GM03348 (cell line): ENCODE results near the gene DDX10.

Source experiments
- DNase-seq: peaks from one replicate; pipeline ENCODE4 v3.0.0; 2012; ENCODE audit warnings: low spot score

DDX10 gene

DNA sequence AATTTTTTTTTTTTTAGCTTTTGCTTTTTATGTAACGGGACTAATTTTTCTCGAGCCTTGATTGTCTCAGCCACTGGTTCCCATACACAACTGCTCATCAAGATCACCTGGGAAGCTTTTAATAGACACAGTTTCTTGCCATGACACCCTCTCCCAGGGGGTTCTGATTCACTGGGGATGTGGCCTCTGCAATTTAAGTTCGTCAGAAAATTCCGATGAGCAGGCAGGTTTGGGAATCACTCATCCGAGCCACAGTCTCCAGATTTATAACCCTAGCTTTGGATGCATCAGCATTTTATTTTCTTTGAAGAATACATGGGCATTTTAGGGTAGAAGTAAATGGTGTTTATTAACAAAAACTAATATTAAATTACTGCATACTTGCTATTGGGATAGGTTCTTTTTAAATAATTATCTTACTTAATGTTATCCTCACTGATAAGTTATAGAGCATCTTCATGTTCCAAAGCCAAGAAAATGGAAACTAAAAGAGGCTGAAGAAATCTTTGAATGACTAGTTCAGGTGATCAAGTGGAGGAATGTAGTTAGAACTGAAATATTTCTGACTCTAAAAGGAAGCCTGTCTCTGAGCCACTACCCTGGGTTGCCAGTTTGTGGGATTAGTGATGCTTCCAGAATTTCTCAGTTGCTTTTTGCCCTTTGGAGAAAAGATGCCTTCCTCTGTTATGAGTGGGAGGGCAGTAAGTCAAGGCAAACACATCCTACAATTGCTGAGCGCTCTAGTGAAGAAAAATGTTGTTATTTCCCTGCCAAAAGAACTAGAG, 319.0 kb downstream of the DDX10 start:
- DNase-seq: no peak

DNA sequence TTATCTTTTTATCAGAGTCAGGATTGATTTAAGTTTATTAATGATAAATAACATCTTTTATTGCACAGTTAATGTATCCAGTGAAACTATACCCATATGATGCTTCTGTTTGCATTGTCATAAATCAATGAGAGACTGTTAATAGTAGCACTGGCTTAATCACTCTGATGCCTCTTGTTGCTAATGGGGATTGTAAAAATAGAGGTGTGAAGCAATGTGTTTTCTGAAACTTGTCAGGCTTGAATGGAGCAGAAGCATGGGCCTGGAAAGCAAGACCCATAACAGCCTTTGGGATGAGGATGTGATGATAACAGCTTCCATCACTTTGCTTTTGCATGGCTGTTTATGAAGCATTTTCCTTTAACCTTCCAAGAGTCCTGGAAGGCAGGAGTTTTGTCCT, 319.7 kb downstream of the DDX10 start:
- no peak for DNase-seq

DNA sequence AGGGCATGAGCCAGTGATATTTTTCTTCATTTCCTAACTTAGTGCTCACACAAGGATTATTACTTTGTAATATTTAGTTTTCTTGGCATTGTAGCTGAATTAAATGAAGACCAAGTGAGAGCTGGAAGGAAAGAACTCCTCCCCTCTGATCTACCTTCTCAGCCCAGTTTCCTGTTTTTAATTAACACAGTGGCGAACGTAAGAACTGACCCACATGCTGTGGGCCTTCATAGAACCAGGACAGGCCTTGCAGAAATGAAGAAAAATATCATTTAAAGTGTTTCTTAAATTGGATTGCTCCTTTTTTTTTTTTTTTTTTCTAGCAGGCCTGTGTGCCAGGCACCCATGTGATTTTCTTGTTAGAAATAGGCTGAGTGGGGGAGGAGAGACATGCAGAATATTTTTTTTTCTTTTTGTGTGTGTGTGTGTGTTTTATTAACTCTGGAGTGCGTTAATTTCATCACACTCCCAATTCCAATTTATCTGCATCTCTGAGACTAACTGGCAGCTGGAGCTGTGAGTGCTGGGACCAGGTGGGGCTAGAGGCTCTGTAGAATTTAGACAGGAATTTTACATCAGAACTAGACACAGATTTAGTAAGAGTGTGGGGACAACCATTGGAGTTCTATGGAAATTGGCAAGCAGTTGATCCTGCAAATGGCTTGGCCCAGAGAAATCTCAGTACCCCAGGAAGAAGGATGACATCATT, 320.5 kb downstream of the DDX10 start:
- no peak for DNase-seq

DNA sequence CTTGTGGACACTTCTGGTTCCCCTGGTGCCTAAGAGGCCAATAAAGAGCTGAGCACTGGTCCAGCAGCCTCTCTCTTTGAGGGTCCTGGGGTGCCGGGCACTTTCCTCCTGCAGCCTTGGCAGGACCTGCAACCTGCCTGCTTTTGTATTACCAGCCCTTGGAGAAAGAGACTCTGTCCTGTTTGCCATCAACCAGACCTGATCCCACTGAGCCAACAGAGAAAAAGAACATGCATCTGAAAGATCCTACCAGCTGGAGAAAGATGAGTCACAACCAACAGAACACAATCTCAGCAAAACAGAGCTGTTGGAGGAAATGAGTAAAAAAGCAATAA, 321.0 kb downstream of the DDX10 start:
- peak; percentile 55 for DNase-seq
